Right kidney (tissue), 1 donor: ENCODE data around the gene MYOCD.

Experiments used
- DNase-seq: peaks from one replicate; pipeline ENCODE4 v3.0.0-alpha.2; 2016

Gene MYOCD

DNA sequence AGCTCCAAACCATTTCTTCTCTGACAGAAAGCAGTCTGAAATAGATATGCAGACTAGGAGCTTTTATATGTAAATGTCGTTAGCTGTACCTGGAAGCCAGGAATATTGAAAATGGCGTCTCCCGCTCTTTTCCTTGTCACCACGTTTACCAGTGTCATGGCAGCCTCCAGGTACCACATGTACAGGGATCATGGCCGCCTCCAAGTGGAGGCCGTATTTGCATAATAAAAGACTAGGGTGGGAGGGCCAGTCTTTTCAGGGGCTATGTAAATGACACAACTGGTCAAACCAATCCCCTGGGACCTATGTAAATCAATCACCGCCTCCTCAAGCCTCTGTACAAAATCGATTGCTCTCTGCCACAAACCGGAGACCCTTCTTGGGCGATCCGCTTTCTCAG is 54.3 kb downstream of the MYOCD start:
- no peak for DNase-seq

DNA sequence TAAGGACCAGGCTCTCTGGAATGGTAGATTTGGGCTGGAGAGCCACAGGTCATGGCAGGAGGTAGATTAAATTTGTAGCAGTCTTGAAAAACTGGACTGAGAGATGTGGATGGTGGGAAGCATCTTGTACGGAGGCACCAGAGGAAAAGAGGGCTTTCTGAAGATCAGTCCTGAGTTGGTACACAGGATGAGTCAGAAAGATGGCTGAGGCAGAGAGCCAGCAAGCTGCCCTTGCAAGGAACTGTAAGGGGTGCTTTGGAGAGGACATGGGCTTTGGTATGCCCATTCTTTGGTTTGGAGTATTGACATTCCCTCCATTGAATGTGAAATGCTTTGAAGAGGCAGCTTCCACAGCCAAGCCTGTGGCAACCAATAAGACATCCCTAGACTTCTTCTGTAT is 55.9 kb downstream of the MYOCD start:
- DNase-seq, result no peak

GRCh38 chr17:12722282-12722681 is 56.6 kb downstream of the MYOCD start:
- DNase-seq, result no peak

DNA sequence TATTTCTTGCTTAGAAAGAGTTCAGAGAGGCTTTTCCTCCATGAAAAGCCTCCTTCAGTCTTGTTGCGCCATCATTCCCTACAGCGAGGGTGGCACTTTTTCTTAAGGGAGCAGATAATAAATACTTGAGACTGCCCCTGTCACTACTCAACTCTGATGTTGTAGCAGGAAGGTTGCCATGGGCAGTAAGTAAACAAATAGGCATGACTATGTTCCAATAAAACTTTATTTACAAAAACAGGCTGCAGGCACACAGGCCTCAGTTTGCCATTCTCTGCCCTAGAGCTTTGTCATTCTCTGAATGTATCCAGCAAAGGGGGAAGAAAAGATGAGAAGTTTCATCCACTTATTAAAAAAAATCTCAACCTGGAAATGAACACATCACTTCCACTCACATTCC is 60.4 kb downstream of the MYOCD start:
- DNase-seq, result no peak

DNA sequence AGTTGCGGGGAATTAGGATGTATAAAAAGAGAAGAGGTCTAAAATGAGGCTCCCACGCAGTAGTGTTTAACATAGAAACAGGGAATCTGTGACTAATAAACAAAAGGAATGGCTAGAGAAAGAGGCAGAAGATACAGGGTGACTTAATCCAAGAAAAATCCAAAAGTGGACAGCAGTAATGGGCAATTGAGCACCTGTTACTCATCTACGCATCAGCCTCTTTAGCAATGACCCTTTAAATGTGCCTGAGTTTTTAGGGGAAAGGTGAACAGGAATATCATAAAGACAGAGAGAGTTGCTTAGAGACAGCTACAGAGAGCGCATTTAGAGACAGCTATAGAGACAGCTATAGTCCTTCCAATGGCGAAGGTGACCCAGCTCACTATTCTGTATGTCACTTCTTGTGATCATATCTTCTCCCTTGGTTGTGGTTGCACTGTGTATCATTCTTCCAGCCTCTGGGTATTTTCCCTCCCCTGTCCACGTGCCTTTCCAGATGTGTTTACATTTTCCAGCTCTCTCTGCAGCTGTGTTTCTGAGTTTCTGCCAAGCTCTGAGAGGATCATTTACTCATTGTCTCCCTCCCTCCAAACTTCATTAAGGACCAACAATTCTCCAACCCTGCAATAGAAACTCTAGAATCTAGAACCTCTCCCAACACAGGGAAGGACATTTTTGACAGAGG is 61.5 kb downstream of the MYOCD start:
- no peak for DNase-seq

DNA sequence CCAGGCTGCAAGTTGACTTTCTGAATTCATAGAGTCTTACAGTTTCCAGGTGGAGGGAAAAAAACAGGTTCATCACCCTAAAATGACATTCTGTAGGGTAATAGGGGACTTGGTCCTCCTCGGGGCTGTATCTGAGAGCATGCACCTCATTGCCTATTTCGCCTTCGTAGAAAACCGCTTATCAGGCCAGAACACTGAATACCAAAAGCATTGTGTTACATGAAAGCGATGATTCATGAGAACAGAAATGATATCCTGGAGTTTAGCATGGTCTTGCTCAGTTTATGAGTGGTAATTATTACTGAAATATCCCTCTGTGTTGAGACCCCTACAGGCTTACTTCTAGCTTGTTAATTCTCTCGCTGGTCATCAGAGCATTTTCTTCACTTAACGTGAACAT is 62.2 kb downstream of the MYOCD start:
- DNase-seq, result no peak

DNA sequence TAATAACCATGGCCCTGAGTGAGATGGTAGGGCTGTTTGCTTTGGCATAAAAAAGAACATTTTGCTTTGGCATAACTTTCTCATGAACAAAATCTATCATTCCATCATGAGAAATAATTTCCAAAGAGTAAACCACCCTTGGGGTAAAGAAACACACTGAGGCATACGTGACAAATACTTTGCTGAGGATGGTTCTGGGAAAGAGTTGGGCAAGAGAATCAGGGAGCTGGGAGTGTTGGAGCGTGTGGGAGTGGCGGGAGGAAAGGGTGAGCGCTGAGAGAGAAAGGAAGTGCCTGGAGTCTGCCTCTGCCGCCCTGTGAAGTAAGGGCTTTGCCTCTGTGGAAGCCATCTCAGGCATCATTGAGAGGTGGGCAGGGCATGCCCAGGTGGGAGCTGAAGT is 63.4 kb downstream of the MYOCD start:
- DNase-seq, result no peak

DNA sequence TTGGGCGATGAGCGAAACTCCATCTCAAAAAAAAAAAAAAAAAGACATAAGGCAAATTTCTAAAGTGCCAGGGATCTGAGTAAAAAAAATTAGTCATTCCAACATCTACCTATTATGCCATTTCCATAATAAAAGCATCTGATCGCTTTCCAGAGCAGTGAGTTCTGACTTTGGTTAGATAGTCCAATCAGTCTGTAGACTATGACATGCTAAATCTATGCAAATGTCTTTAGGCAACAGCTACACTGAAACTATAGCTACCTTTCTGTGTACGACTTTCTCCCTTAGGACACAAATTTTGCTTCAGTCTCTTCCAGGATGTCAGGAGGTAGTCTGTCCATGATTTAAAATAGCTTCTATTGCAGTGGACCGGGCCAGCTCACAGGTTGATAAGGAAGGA is 64.7 kb downstream of the MYOCD start:
- no peak for DNase-seq

- DNase-seq, result peak; percentile 24
These were observed 65.3 kb downstream of the MYOCD start for GRCh38 chr17:12730931-12731521.

DNA sequence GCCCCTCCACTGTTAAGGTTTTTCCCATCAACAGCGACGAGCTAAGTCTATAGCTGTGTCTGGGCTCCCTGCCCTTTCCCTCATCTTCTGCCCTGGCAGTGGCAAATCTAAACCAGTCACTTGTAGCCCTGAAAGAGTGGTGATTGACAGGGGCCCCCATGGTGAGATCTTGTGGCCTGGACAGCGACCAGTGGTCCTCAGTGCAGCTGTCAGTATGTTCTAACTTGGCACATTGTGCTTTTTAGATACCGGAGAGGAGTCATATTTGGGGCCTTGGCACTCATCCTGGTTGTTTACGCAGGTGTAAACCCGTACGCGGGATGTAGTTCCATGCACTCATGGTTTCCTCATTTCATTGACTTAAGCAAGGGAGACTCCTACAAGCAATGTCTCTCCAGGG is 66.1 kb downstream of the MYOCD start:
- DNase-seq, result no peak

DNA sequence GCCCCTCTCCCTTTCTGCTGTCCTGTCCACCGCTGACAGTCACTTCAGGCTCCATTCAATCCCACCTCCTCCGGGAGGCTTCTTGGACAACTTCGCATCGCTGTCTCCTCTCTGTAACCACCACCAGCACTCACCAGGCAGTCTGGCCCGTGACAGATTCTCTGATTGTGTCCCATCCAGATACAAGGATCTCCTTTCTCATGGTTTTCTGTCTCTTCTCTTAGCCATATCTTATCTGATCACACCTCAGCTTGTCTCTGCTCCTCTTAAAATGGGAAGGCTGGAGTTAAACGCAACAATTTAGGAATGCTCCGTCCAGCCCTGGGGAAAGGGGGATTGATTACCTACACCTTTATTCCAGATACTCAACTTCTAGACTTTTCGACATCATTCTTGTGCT is 66.7 kb downstream of the MYOCD start:
- DNase-seq, result no peak

GRCh38 chr17:12734926-12735325 is 69.2 kb downstream of the MYOCD start:
- DNase-seq, result no peak

DNA sequence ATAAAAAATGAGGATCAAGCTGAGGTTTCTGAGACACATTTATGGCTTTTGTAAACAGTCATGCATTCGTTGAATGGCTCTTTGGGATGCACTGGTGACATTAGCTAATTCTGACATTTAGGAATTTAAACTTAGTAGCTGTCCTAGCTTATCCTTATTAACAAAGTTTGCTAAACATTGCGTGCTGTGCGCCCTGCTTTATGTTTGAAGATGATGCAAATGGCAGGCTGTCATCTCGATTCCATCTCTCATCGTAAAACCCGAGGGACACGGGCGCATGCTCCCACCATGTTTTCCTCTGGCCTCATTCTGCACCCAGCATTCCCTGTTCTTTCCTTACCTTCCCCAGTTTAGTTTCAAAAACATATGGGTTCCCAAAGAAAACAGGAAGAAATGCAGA is 69.8 kb downstream of the MYOCD start:
- DNase-seq, result no peak

- no peak for DNase-seq
These were observed 70.8 kb downstream of the MYOCD start for GRCh38 chr17:12736526-12736925.

DNA sequence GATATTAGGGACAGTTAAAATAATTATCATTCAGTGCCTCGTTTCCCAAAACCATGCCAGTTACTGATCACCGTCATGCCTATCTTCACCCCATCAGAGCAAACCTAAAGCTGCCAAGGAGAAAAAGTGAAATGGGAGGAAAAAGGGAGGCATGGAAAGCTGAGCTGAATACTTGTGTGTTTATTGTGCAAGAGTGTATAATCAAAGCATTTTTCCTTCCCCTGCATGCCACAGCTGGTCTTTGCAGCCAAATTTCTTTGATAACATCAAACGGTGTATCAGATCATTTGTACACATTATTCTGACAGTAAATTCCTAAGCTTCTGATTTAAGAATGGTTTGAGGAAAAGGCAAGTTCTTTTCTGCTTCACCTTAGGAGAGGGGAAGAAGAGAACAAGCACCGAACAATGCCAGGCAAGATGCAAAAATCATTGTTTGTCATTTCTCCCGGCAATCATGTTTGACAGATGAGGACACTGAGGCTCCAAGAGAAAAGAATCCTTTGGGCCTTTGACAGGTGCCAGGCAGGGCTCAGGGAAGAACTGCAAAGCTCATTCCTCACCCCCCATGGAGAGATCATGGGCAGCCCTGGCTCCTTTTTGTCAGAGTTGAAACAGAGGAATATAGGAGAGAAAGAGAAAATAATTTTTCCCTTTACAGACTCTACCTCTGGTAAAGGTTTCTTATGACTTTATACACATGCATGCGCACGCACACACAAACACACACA is 72.2 kb downstream of the MYOCD start:
- no peak for DNase-seq

DNA sequence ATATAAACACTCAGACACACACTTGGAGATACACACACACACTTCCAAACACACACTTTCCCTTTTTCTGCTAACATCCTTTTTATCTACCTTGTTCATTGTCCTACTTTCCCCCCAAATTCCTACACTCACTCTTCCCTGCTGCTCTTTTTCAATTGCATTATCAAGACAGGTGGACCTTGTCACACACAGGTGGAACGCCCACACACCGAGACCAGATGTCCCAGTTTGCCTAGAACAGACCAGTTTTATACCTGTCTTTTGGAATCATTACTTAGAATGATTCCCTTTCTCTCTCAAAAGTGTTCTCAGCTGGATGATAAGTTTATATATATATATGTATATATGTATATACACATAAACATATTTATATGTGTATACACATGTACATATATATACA is 72.9 kb downstream of the MYOCD start:
- DNase-seq, result no peak

- no peak for DNase-seq
These were observed 73.8 kb downstream of the MYOCD start for GRCh38 chr17:12739500-12739899.

- no peak for DNase-seq
These were observed 77.4 kb downstream of the MYOCD start for GRCh38 chr17:12743046-12743445.

- no peak for DNase-seq
These were observed 78.6 kb downstream of the MYOCD start for GRCh38 chr17:12744298-12744697.

DNA sequence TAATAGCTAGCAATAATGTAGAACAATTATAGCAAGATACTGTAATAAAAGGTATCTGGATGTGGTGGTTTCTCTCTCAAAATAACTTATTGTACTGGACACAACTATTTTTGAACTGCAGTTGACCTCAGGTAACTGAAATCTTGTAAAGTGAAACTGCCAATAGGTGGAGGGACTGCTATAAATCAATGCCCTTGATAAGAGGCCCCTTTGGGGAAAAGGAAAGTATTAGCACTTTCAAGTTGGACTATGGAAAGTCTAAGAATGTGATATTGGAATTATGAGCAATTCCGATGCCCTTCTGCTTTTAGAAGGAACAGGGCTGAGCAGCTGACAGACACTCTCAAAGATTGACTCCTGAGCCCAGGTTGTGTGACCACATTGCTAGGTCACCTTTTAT is 79.1 kb downstream of the MYOCD start:
- no peak for DNase-seq

DNA sequence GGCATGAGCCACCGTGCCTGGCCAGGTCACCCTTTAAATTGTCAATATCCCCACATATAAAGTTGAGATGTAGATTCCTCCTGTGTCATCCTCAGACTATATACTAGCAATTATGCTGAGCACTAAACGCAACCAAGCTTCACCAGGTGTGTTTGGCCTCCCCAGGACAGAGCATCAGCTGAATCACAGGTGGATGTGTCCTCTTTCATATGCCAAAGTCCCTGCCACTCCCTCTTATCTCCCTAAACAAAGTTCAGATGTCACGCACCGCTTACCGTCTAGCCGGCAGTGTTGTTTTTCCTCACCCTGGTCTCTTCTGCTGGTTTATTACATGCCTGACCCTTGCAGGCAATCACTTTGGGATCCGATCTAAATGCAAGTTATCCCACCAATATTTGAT is 79.8 kb downstream of the MYOCD start:
- DNase-seq, result no peak

GRCh38 chr17:12756786-12757185 is 91.1 kb downstream of the MYOCD start:
- no peak for DNase-seq

- DNase-seq, result no peak
These were observed 93.4 kb downstream of the MYOCD start for GRCh38 chr17:12759090-12759489.

GRCh38 chr17:12765548-12765947 is 99.9 kb downstream of the MYOCD start:
- no peak for DNase-seq
